GM12878 (cell line): ENCODE results near the gene TM9SF2. TPM values are rescaled to one million over a fixed set of nuclear protein-coding genes. Genes with fewer than 3 reads are reported as not detected.

ENCODE experiments used
- CREB1 ChIP-seq: IDR thresholded peaks from 2 replicates; pipeline ENCODE4 v1.6.1; 2012; ENCODE audit warnings: low read depth, mild to moderate bottlenecking, inconsistent platforms
- E2F8 ChIP-seq: fragments of 450-650 bp; IDR thresholded peaks from 2 replicates; pipeline ENCODE4 v1.6.1; 2018; ENCODE audit warnings: mild to moderate bottlenecking, low read depth, moderate library complexity; ENCODE audit not compliant: partially characterized antibody
- EED ChIP-seq: sonication (generic); IDR thresholded peaks from 2 replicates; pipeline ENCODE4 v1.6.1; 2016; ENCODE audit warnings: antibody characterized with exemption, low read depth
- ELK1 ChIP-seq: IDR thresholded peaks from 2 replicates; pipeline ENCODE4 v1.6.1; 2012; ENCODE audit warnings: low read depth, low read length, improper control_type of control experiment
- HDAC6 ChIP-seq: fragments of 200-600 bp; sonication (generic); IDR thresholded peaks from one replicate; pipeline ENCODE4 v1.8.0; 2017; ENCODE audit warnings: antibody characterized with exemption; ENCODE audit not compliant: unreplicated experiment
- IKZF1 ChIP-seq: fragments of 450-650 bp; conservative IDR thresholded peaks from 2 replicates; pipeline ENCODE4 v1.6.1; 2017; ENCODE audit warnings: antibody characterized with exemption, mild to moderate bottlenecking
- POLR2A ChIP-seq: IDR thresholded peaks from 2 replicates; pipeline ENCODE4 v1.6.1; 2011; ENCODE audit warnings: low read depth, mild to moderate bottlenecking, low read length
- POU2F2 ChIP-seq: IDR thresholded peaks from 3 replicates; pipeline ENCODE4 v1.6.1; 2011; ENCODE audit warnings: low read depth, mild to moderate bottlenecking, low read length, borderline replicate concordance
- STAT1 ChIP-seq: fragments of 450-650 bp; conservative IDR thresholded peaks from 2 replicates; pipeline ENCODE4 v1.6.1; 2014; ENCODE audit warnings: antibody characterized with exemption, mild to moderate bottlenecking
- TCF12 ChIP-seq: IDR thresholded peaks from 2 replicates; pipeline ENCODE4 v1.6.1; 2011; ENCODE audit warnings: low read depth, mild to moderate bottlenecking, low read length
- ZBTB33 ChIP-seq: fragments of 450-650 bp; IDR thresholded peaks from 2 replicates; pipeline ENCODE4 v1.6.1; 2017; ENCODE audit warnings: mild to moderate bottlenecking
- ZNF687 ChIP-seq: fragments of 450-650 bp; IDR thresholded peaks from 2 replicates; pipeline ENCODE4 v1.6.1; 2017; ENCODE audit warnings: mild to moderate bottlenecking, moderate library complexity
- polyA plus RNA-seq, 11 experiments: library from polyadenylated mRNA; depleted of rRNA in 4 of 11; unstranded in 6 of 11; stranded (reverse) in 5 of 11; fragments of >200 nt; fragmentation: Nextera tagmentation in 4 of 11; fragmentation: Illumina TruSeq in 1 of 11; extraction: Ambion mirVana in 4 of 11; extraction: Trizol in 1 of 11; gene quantifications; 1 replicate in 1 of 11; 2 replicates in 10 of 11; pipeline versions ENCODE4 v1.2.1 to v1.2.3, GENCODE V29; 2011 to 2016; ENCODE audit warnings: inconsistent platforms in 2 of 11, missing spikeins in 2 of 11, low read depth in 1 of 11
- total RNA-seq, 4 experiments: library from RNA; depleted of rRNA in 3 of 4; stranded (reverse); fragments of >200 nt in 3 of 4; fragmentation: Illumina TruSeq in 1 of 4; extraction: Trizol in 1 of 4; gene quantifications; 2 replicates each; pipeline versions ENCODE4 v1.2.1 to v1.2.3, GENCODE V29; 2013 to 2021
- TF ChIP-seq, protein P1 (sequence below): fragments of 450-650 bp; IDR thresholded peaks from 2 replicates; pipeline ENCODE4 v1.6.1; 2014; ENCODE audit warnings: mild to moderate bottlenecking
- TF ChIP-seq, protein P2 (sequence below): fragments of 450-650 bp; IDR thresholded peaks from 2 replicates; pipeline ENCODE4 v1.6.1; 2017; ENCODE audit warnings: mild to moderate bottlenecking, low read depth, inconsistent platforms; ENCODE audit not compliant: poor library complexity, severe bottlenecking

Gene TM9SF2
- total and polyA plus RNA-seq, 10 of the 15 experiments (the other 5 are each of a cell fraction or from before 2014, with no cell fraction given) = 34.6 to 128 (median 79.2) TPM

DNA sequence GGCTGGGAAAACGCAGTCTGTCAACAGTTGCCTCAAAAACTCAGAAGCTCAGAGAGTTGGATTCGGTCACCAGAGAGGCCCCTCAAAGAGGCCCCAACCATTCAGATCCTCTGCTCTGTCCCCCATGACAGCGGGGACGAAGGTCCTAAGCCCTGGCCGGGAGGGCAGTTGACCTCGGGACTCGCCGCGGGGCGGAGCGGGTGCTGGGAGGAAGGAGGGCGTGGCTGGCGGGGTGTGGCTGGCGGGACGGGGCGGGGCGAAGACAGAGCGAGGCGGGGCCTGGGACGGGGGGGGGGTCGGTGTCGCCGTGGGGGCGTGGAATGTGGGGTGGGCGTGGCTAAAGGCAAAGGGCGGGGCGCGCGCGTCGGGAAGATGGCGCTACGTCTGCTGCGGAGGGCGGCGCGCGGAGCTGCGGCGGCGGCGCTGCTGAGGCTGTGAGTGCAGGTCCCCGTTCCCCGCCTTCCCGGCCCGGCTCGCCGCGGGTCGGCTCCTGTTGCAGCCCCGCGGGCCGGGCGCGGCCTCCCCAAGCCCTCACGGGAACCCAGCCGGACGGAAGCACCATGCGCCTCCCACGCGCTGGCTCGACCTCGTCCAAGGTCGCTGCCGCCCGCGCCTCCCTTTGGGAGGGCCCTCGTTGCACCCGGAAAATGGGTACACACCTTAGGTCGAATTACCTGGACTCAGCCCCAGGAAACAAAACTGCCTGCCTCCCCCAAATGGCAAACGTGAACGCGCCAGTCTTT lies 105.2 kb downstream of the TM9SF2 start, which contains the start of gene CLYBL (continued):
- TF ChIP-seq STAT1 = 0 out of 2 replicates have a peak, but pooled peaks have one; percentile 56
- TF ChIP-seq E2F8 = no peak
- TF ChIP-seq HDAC6 = no peak
- TF ChIP-seq, protein P1, sequence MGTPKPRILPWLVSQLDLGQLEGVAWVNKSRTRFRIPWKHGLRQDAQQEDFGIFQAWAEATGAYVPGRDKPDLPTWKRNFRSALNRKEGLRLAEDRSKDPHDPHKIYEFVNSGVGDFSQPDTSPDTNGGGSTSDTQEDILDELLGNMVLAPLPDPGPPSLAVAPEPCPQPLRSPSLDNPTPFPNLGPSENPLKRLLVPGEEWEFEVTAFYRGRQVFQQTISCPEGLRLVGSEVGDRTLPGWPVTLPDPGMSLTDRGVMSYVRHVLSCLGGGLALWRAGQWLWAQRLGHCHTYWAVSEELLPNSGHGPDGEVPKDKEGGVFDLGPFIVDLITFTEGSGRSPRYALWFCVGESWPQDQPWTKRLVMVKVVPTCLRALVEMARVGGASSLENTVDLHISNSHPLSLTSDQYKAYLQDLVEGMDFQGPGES = no peak
- TF ChIP-seq POU2F2 = 0 out of 3 replicates have a peak, but pooled peaks have one; percentile 41
- TF ChIP-seq ZNF687 = peak; percentile 81; the same call in 1 of the 2 replicates
- TF ChIP-seq EED = peak; percentile 27; the same call in 1 of the 2 replicates
- TF ChIP-seq, protein P2, sequence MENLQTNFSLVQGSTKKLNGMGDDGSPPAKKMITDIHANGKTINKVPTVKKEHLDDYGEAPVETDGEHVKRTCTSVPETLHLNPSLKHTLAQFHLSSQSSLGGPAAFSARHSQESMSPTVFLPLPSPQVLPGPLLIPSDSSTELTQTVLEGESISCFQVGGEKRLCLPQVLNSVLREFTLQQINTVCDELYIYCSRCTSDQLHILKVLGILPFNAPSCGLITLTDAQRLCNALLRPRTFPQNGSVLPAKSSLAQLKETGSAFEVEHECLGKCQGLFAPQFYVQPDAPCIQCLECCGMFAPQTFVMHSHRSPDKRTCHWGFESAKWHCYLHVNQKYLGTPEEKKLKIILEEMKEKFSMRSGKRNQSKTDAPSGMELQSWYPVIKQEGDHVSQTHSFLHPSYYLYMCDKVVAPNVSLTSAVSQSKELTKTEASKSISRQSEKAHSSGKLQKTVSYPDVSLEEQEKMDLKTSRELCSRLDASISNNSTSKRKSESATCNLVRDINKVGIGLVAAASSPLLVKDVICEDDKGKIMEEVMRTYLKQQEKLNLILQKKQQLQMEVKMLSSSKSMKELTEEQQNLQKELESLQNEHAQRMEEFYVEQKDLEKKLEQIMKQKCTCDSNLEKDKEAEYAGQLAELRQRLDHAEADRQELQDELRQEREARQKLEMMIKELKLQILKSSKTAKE = no peak
- TF ChIP-seq IKZF1 = peak; percentile 73
- peak; percentile 94 for TF ChIP-seq POLR2A
- 0 out of 2 replicates have a peak, but pooled peaks have one; percentile 2 for TF ChIP-seq TCF12
- no peak for TF ChIP-seq ZBTB33
- TF ChIP-seq CREB1 = peak; percentile 43; the same call in 1 of the 2 replicates
- no peak for TF ChIP-seq ELK1
